KMS-11 (cell line): ENCODE measurements around the gene SORCS1.

Source experiments
- H2AFZ ChIP-seq: fragments of 200-600 bp; sonication (generic); 2 replicates; pipeline ENCODE4 v1.6.1; 2016; ENCODE audit warnings: antibody characterized with exemption, mixed run types, low read depth
- H3K27ac ChIP-seq: fragments of 200-600 bp; sonication (generic); 2 replicates; pipeline ENCODE4 v1.6.1; 2016; ENCODE audit warnings: mild to moderate bottlenecking, mixed run types
- H3K27me3 ChIP-seq: fragments of 200-600 bp; sonication (generic); 2 replicates; pipeline ENCODE4 v1.6.1; 2017; ENCODE audit warnings: mild to moderate bottlenecking, low read depth, mixed run types, moderate library complexity; ENCODE audit not compliant: insufficient read depth
- H3K36me3 ChIP-seq: fragments of 200-600 bp; sonication (generic); 2 replicates; pipeline ENCODE4 v1.6.1; 2017; ENCODE audit warnings: mild to moderate bottlenecking, mixed run types; ENCODE audit not compliant: insufficient read depth
- H3K4me1 ChIP-seq: fragments of 200-600 bp; sonication (generic); 2 replicates; pipeline ENCODE4 v1.6.1; 2016; ENCODE audit warnings: mild to moderate bottlenecking, low read depth, mixed run types; ENCODE audit not compliant: poor library complexity, severe bottlenecking
- H3K4me2 ChIP-seq: fragments of 200-600 bp; sonication (generic); 2 replicates; pipeline ENCODE4 v1.7.0; 2016; ENCODE audit warnings: mild to moderate bottlenecking, mixed run types
- H3K4me3 ChIP-seq: fragments of 200-600 bp; sonication (generic); IDR thresholded peaks from 2 replicates; pipeline ENCODE4 v1.6.1; 2017; ENCODE audit warnings: low read depth, low read length, mixed read lengths; ENCODE audit not compliant: insufficient read depth
- H3K79me2 ChIP-seq: fragments of 200-600 bp; sonication (generic); 2 replicates; pipeline ENCODE4 v1.6.1; 2016; ENCODE audit warnings: low read depth, mixed run types; ENCODE audit not compliant: insufficient read depth
- H3K9ac ChIP-seq: fragments of 200-600 bp; sonication (generic); 2 replicates; pipeline ENCODE4 v1.6.1; 2016; ENCODE audit warnings: mild to moderate bottlenecking, mixed run types
- H4K20me1 ChIP-seq: fragments of 200-600 bp; sonication (generic); 2 replicates; pipeline ENCODE4 v1.6.1; 2016; ENCODE audit warnings: mild to moderate bottlenecking, mixed run types; ENCODE audit not compliant: insufficient read depth
- TF ChIP-seq, protein P1 (sequence below): fragments of 200-600 bp; sonication (generic); conservative IDR thresholded peaks from 2 replicates; pipeline ENCODE4 v1.6.1; 2017; ENCODE audit warnings: low read depth, mild to moderate bottlenecking, antibody characterized with exemption, low read length, moderate library complexity, mixed read lengths

Gene SORCS1

DNA sequence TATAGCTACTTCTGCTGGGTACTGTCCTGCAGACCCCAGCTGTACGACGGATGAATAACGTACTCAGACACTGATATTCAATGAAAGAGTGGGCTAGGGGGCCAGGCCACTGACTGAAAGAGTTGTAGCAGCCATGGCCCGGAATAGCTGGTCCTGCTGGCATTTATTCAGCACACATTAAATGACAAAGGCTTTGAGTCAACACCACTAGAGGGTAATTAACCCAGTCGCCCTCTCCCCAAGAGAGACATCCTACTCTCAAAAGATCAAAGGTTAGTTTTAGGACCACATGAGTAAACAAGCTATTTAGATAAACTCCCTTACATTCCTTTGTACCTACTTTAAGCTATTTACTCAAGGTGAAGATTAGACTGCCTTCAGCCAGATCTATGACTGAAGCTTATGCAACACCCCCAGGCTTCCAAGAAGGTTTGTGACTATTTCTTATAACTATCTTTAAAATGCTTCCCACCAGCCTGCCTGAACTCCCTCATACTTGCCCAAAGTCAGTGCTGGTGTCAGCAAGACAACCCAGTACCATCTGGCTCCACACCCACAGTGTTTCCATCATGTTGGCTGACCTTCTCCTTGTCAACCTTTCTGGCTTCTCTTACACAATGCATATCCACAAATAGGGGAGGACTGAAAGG, 629.1 kb downstream of the SORCS1 start:
- no peak overlapping the region for H3K9ac ChIP-seq
- no peak overlapping the region for H3K4me3 ChIP-seq
- no peaks in the 10 kb centered on the region for H3K79me2 ChIP-seq
- TF ChIP-seq, protein P1, sequence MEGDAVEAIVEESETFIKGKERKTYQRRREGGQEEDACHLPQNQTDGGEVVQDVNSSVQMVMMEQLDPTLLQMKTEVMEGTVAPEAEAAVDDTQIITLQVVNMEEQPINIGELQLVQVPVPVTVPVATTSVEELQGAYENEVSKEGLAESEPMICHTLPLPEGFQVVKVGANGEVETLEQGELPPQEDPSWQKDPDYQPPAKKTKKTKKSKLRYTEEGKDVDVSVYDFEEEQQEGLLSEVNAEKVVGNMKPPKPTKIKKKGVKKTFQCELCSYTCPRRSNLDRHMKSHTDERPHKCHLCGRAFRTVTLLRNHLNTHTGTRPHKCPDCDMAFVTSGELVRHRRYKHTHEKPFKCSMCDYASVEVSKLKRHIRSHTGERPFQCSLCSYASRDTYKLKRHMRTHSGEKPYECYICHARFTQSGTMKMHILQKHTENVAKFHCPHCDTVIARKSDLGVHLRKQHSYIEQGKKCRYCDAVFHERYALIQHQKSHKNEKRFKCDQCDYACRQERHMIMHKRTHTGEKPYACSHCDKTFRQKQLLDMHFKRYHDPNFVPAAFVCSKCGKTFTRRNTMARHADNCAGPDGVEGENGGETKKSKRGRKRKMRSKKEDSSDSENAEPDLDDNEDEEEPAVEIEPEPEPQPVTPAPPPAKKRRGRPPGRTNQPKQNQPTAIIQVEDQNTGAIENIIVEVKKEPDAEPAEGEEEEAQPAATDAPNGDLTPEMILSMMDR: no peak
- H3K4me2 ChIP-seq: no peak overlapping the region
- H2AFZ ChIP-seq: no peak overlapping the region
- no peaks in the 10 kb centered on the region for H3K27me3 ChIP-seq
- H3K4me1 ChIP-seq: no peaks in the 10 kb centered on the region
- H3K27ac ChIP-seq: no peak overlapping the region
- no peaks in the 10 kb centered on the region for H4K20me1 ChIP-seq
- H3K36me3 ChIP-seq: no peaks in the 10 kb centered on the region

DNA sequence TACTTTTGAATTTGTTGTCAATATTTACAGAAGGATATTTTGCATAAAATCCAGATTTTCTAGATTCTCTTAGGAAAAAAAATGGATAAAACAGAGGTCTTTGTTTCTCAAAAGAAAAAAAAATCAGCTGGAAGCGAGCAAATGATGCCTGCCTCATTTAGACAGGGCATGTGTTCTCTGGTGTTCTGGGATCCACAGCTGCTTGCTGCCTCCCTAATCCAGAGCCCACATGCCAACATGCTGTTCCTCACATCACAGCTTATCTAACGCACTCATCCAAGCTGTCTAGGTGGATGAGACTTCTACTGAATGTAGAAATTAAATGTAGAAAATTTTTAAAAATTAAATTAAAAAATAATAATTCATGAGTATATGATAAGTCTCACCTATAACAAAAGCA, 630.1 kb downstream of the SORCS1 start:
- TF ChIP-seq, protein P1: no peak

DNA sequence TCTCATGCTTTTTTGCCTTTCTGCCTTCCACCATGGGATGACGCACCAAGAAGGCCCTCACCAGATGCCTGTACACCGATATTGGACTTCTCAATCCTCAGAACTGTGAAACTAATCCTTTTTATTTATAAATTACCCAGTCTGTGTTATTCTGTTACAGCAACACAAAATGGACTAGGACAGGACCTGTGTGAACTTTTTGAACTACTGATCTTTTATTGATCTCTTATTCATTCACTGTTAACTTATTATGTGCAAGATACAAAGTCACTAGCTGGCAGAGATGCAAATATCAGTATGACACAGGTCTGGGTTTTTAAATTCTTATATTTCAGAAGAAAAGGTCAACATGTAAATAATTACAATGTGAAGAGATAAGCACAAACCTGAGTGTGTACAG, 635.8 kb downstream of the SORCS1 start:
- TF ChIP-seq, protein P1: no peak

More for the DNA sequence above, 630.1 kb downstream of the SORCS1 start:
- Histone ChIP-seq H3K4me2 (no peak overlapping the region), H3K27me3 (no peaks in the 10 kb centered on the region), H4K20me1 (no peaks in the 10 kb centered on the region), H3K4me3 (no peak overlapping the region), H3K9ac (no peak overlapping the region), H3K27ac (no peak overlapping the region), H3K4me1 (no peaks in the 10 kb centered on the region), H3K36me3 (no peaks in the 10 kb centered on the region), H3K79me2 (no peaks in the 10 kb centered on the region), H2AFZ (no peak overlapping the region)

DNA sequence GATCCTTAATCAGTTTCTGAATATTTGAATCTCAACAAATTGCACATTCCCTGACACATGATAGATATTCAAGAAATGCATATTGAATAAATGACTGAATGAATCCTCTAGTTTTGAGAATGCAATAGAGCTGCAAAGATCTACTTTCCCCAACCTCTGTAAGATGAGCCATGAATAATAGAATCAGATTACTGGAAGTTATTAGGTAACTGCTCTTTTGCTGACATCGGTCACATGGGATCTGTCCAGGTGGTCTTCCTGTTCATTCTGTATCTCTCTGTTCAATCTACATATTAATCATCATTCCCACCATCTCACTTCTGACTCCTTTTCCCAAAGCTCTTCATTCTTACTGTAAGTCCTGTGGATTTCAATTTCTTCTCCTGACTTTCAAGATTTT, 638.7 kb downstream of the SORCS1 start:
- H3K27me3 ChIP-seq: no peaks in the 10 kb centered on the region
- no peaks in the 10 kb centered on the region for H3K79me2 ChIP-seq
- H3K9ac ChIP-seq: no peak overlapping the region
- H3K4me1 ChIP-seq: no peaks in the 10 kb centered on the region
- H3K36me3 ChIP-seq: no peaks in the 10 kb centered on the region
- H4K20me1 ChIP-seq: no peaks in the 10 kb centered on the region
- no peak overlapping the region for H2AFZ ChIP-seq
- TF ChIP-seq, protein P1: no peak
- H3K4me2 ChIP-seq: no peak overlapping the region
- H3K27ac ChIP-seq: no peak overlapping the region
- H3K4me3 ChIP-seq: no peak overlapping the region

More for the DNA sequence above, 635.8 kb downstream of the SORCS1 start:
- H3K27me3 ChIP-seq: no peaks in the 10 kb centered on the region
- H3K79me2 ChIP-seq: no peaks in the 10 kb centered on the region
- no peak overlapping the region for H3K4me3 ChIP-seq
- H3K36me3 ChIP-seq: no peaks in the 10 kb centered on the region
- no peak overlapping the region for H3K27ac ChIP-seq
- H4K20me1 ChIP-seq: no peaks in the 10 kb centered on the region
- no peak overlapping the region for H3K4me2 ChIP-seq
- no peaks in the 10 kb centered on the region for H3K4me1 ChIP-seq
- H2AFZ ChIP-seq: no peak overlapping the region
- no peak overlapping the region for H3K9ac ChIP-seq
